Neural cell (in vitro differentiated cells): ENCODE results near the gene DNMT3B. TPM values are rescaled to one million over a fixed set of nuclear protein-coding genes. Genes with fewer than 3 reads are reported as not detected.

Experiments
- H2AFZ ChIP-seq: fragments of 200-600, 300-800 bp; sonication (generic), shearing (Covaris generic); 2 replicates; pipeline ENCODE4 v1.6.0; 2014; ENCODE audit warnings: low read depth, mild to moderate bottlenecking, antibody characterized with exemption, low read length, moderate library complexity
- H3F3A ChIP-seq: fragments of 200-600 bp; shearing (Covaris generic); 2 replicates; pipeline ENCODE4 v1.6.1; 2016; ENCODE audit warnings: mild to moderate bottlenecking, moderate library complexity, mixed read lengths, antibody characterized with exemption, low read length; ENCODE audit not compliant: insufficient read depth, poor library complexity, severe bottlenecking
- H3K27ac ChIP-seq: fragments of 200-600, 300-800 bp; sonication (generic), shearing (Covaris generic); 2 replicates; pipeline ENCODE4 v1.5.1; 2014; ENCODE audit warnings: mild to moderate bottlenecking, low read length, moderate library complexity
- H3K27me3 ChIP-seq: fragments of 300-800, 200-600 bp; sonication (generic), shearing (Covaris generic); 2 replicates; pipeline ENCODE4 v1.6.0; 2014; ENCODE audit warnings: mild to moderate bottlenecking, low read depth, low read length, moderate library complexity; ENCODE audit not compliant: insufficient read depth
- H3K36me3 ChIP-seq: fragments of 300-800, 200-600 bp; sonication (generic), shearing (Covaris generic); 2 replicates; pipeline ENCODE4 v1.5.1; 2014; ENCODE audit warnings: mild to moderate bottlenecking, antibody characterized with exemption, low read length, moderate library complexity; ENCODE audit not compliant: insufficient read depth
- H3K4me2 ChIP-seq: fragments of 300-800, 200-600 bp; sonication (generic), shearing (Covaris generic); 2 replicates; pipeline ENCODE4 v1.6.0; 2014; ENCODE audit warnings: mild to moderate bottlenecking, low read length
- H3K4me3 ChIP-seq: fragments of 300-800, 200-600 bp; sonication (generic), shearing (Covaris generic); 2 replicates; pipeline ENCODE4 v1.5.1; 2014; ENCODE audit warnings: mild to moderate bottlenecking, low read length, moderate library complexity
- H3K79me2 ChIP-seq: fragments of 200-600 bp; shearing (Covaris generic); replicated peaks from 2 replicates; pipeline ENCODE4 v1.6.0; 2014; ENCODE audit warnings: mild to moderate bottlenecking, low read length, moderate library complexity; ENCODE audit not compliant: insufficient read depth
- H3K9ac ChIP-seq: fragments of 300-800, 200-600 bp; sonication (generic), shearing (Covaris generic); 2 replicates; pipeline ENCODE4 v1.6.1; 2016; ENCODE audit warnings: mild to moderate bottlenecking, low read length, mixed read lengths
- H3K9me2 ChIP-seq: fragments of 200-600 bp; shearing (Covaris generic); 2 replicates; pipeline ENCODE4 v1.6.1; 2016; ENCODE audit warnings: mild to moderate bottlenecking, low read length, mixed read lengths; ENCODE audit not compliant: insufficient read depth
- H3K9me3 ChIP-seq: fragments of 200-600, 300-800 bp; sonication (generic), shearing (Covaris generic); 2 replicates; pipeline ENCODE4 v1.6.1; 2016; ENCODE audit warnings: mild to moderate bottlenecking, mixed run types, low read length, moderate library complexity, mixed read lengths
- H4K20me1 ChIP-seq: fragments of 200-600 bp; shearing (Covaris generic); 2 replicates; pipeline ENCODE4 v1.6.1; 2016; ENCODE audit warnings: mild to moderate bottlenecking, mixed run types; ENCODE audit not compliant: insufficient read depth
- CTCF ChIP-seq: fragments of 450-650 bp; IDR thresholded peaks from 2 replicates; pipeline ENCODE4 v1.5.1; 2014; ENCODE audit warnings: antibody characterized with exemption, mild to moderate bottlenecking, moderate library complexity; ENCODE audit not compliant: poor library complexity, severe bottlenecking
- EP300 ChIP-seq: fragments of 450-650 bp; conservative IDR thresholded peaks from 2 replicates; pipeline ENCODE4 v1.6.1; 2014; ENCODE audit warnings: antibody characterized with exemption, mild to moderate bottlenecking, moderate library complexity; ENCODE audit not compliant: poor library complexity, severe bottlenecking
- EZH2 ChIP-seq: fragments of 200-600, 300-800 bp; shearing (Covaris generic), sonication (generic); IDR thresholded peaks from 2 replicates; pipeline ENCODE4 v1.6.1; 2014; ENCODE audit warnings: antibody characterized with exemption, low read length, borderline replicate concordance, mild to moderate bottlenecking; ENCODE audit not compliant: insufficient read depth, poor library complexity, severe bottlenecking
- MXI1 ChIP-seq: fragments of 450-650 bp; conservative IDR thresholded peaks from 2 replicates; pipeline ENCODE4 v1.6.1; 2014; ENCODE audit warnings: antibody characterized with exemption, mild to moderate bottlenecking; ENCODE audit not compliant: poor library complexity, severe bottlenecking
- POLR2AphosphoS5 ChIP-seq: IDR thresholded peaks from 2 replicates; pipeline ENCODE4 v1.6.1; 2012
- RAD21 ChIP-seq: fragments of 450-650 bp; conservative IDR thresholded peaks from 2 replicates; pipeline ENCODE4 v1.6.1; 2014; ENCODE audit warnings: antibody characterized with exemption, mild to moderate bottlenecking, moderate library complexity
- REST ChIP-seq: IDR thresholded peaks from 2 replicates; pipeline ENCODE4 v1.6.1; 2012; ENCODE audit warnings: borderline replicate concordance
- SMC3 ChIP-seq: fragments of 450-650 bp; conservative IDR thresholded peaks from 2 replicates; pipeline ENCODE4 v1.6.1; 2014; ENCODE audit warnings: antibody characterized with exemption, mild to moderate bottlenecking, moderate library complexity; ENCODE audit not compliant: poor library complexity
- TAF1 ChIP-seq: IDR thresholded peaks from 2 replicates; pipeline ENCODE4 v1.6.1; 2012; ENCODE audit warnings: low read depth
- polyA plus RNA-seq: library from polyadenylated mRNA; depleted of rRNA; stranded (reverse); fragments of >200 nt; gene quantifications from 2 replicates; pipeline ENCODE4 v1.2.3, GENCODE V29; 2014

DNMT3B gene
- polyA plus RNA-seq, 1 donor from 2014 or later = 8.7 TPM

- H4K20me1 ChIP-seq = peaks cover 15% of the 10 kb centered on the region
- H3K9me3 ChIP-seq = no peaks in the 10 kb centered on the region
- no peak overlapping the region for H2AFZ ChIP-seq
- no peaks in the 10 kb centered on the region for H3F3A ChIP-seq
- H3K9me2 ChIP-seq = no peaks in the 10 kb centered on the region
- H3K27ac ChIP-seq = peak overlapping the region; percentile 14
- no peaks in the 10 kb centered on the region for H3K36me3 ChIP-seq
- H3K79me2 ChIP-seq = peaks cover 57% of the 10 kb centered on the region
- H3K4me2 ChIP-seq = no peak overlapping the region
- no peak for TF ChIP-seq CTCF
- peak overlapping the region; percentile 18 for H3K9ac ChIP-seq
- H3K4me3 ChIP-seq = peak overlapping the region; percentile 97
- H3K27me3 ChIP-seq = no peaks in the 10 kb centered on the region
Observed at GRCh38 chr20:32822225-32822624, 60.0 kb downstream of the DNMT3B start.

- Histone ChIP-seq H3K9ac (no peak overlapping the region), H2AFZ (no peak overlapping the region), H4K20me1 (peaks cover 15% of the 10 kb centered on the region), H3K9me2 (no peaks in the 10 kb centered on the region), H3F3A (no peaks in the 10 kb centered on the region), H3K27ac (peak overlapping the region; percentile 3), H3K4me3 (peak overlapping the region; percentile 97), H3K4me2 (no peak overlapping the region), H3K27me3 (no peaks in the 10 kb centered on the region), H3K36me3 (no peaks in the 10 kb centered on the region), H3K79me2 (peaks cover 62% of the 10 kb centered on the region), H3K9me3 (no peaks in the 10 kb centered on the region)
- TF ChIP-seq EZH2 = no peak
- no peak for TF ChIP-seq TAF1
- TF ChIP-seq REST = no peak
- TF ChIP-seq POLR2AphosphoS5 = no peak
- no peak for TF ChIP-seq EP300
- no peak for TF ChIP-seq SMC3
- TF ChIP-seq RAD21 = no peak
- TF ChIP-seq CTCF = no peak
- no peak for TF ChIP-seq MXI1
Observed at GRCh38 chr20:32823078-32823477, 60.9 kb downstream of the DNMT3B start.
